ENCODE measurements around the gene DAP. TPM values are rescaled to one million over a fixed set of nuclear protein-coding genes. Genes with fewer than 3 reads are reported as not detected.
"Not testable (repeated sequence)": the region's sequence is repeated elsewhere in the genome, so short reads cannot be mapped to it uniquely, and the experiment has no call there.

DAP gene
- total and polyA plus RNA-seq, 10 donors = 29.4 to 111 (median 65.2) TPM

- no peak for TF ChIP-seq POLR2A (IDR thresholded peaks at IDR 0.05)
- no peak for TF ChIP-seq POLR2AphosphoS5 (IDR thresholded peaks at IDR 0.05)
- no peak for TF ChIP-seq CTCF (IDR thresholded peaks at IDR 0.05 in 8 of 11, conservative IDR thresholded peaks at IDR 0.05 in 3 of 11)
- 95 to 100% (median 100%) methylated on average over 2 of the region's 2 CpGs for WGBS, 5 donors
- Histone ChIP-seq H3K27me3 (replicated peaks in 1 of 7) (no peaks in the 10 kb centered on the region), H3K9me3 (no peaks in the 10 kb centered on the region), H3K27ac (no peak overlapping the region), H3K36me3 (peaks cover 0 to 68% (median 3%) of the 10 kb centered on the region in 6 donors), H3K4me3 (no peak overlapping the region), H3K4me1 (no peaks in the 10 kb centered on the region)
- intact Hi-C loops (cut with DNase I; ENCODE audit: low total_unique reads) = no loop called here
- no peak for DNase-seq
Measured at GRCh38 chr5:10719965-10720364, 41.1 kb downstream of the DAP start.

- H3K4me1 ChIP-seq; DNase-seq; H3K4me3 ChIP-seq; H3K9me3 ChIP-seq; H3K27ac ChIP-seq; H3K27me3 ChIP-seq (replicated peaks in 1 of 7); intact Hi-C loops (cut with DNase I; ENCODE audit: low total_unique reads): not testable (repeated sequence)
- 94 to 97% (median 96%) methylated on average over 1 of the region's 1 CpG for WGBS, 5 donors
- peaks cover 0 to 75% (median 3%) of the 10 kb centered on the region in 6 donors for H3K36me3 ChIP-seq
Measured at GRCh38 chr5:10718617-10719016, 42.4 kb downstream of the DAP start.

- peaks cover 0 to 83% (median 3%) of the 10 kb centered on the region in 6 donors for H3K36me3 ChIP-seq
- DNase-seq; H3K9me3 ChIP-seq; H3K27ac ChIP-seq; H3K4me1 ChIP-seq; intact Hi-C loops (cut with DNase I; ENCODE audit: low total_unique reads); H3K27me3 ChIP-seq (replicated peaks in 1 of 7); H3K4me3 ChIP-seq: not testable (repeated sequence)
- 96 to 100% (median 98%) methylated on average over 3 of the region's 3 CpGs for WGBS, 5 donors
Measured at GRCh38 chr5:10716825-10717224, 44.2 kb downstream of the DAP start.

- TF ChIP-seq CTCF (IDR thresholded peaks at IDR 0.05 in 8 of 11, conservative IDR thresholded peaks at IDR 0.05 in 3 of 11) (no peak), POLR2AphosphoS5 (IDR thresholded peaks at IDR 0.05) (no peak), POLR2A (IDR thresholded peaks at IDR 0.05) (no peak)
- 89 to 94% (median 90%) methylated on average over 9 of the region's 9 CpGs for WGBS, 5 donors
- no peaks in the 10 kb centered on the region for H3K9me3 ChIP-seq
Measured at GRCh38 chr5:10715605-10716290, 45.3 kb downstream of the DAP start.

GRCh38 chr5:10712574-10713366 is 48.3 kb downstream of the DAP start:
- 88 to 96% (median 91%) methylated on average over 8 of the region's 8 CpGs for WGBS, 5 donors
- no peak for DNase-seq
- H3K36me3 ChIP-seq = peaks cover 0 to 84% (median 3%) of the 10 kb centered on the region in 6 donors
- no peaks in the 10 kb centered on the region for H3K9me3 ChIP-seq
- TF ChIP-seq CTCF (IDR thresholded peaks at IDR 0.05 in 8 of 11, conservative IDR thresholded peaks at IDR 0.05 in 3 of 11) (no peak), POLR2A (IDR thresholded peaks at IDR 0.05) (no peak), POLR2AphosphoS5 (IDR thresholded peaks at IDR 0.05) (no peak)
- intact Hi-C loops (cut with DNase I; ENCODE audit: low total_unique reads) = no loop called here
- H3K27me3 ChIP-seq (replicated peaks in 1 of 7) = no peaks in the 10 kb centered on the region
- H3K4me1 ChIP-seq = no peaks in the 10 kb centered on the region
- H3K4me3 ChIP-seq = no peak overlapping the region
- no peak overlapping the region for H3K27ac ChIP-seq

More at GRCh38 chr5:10715605-10716290, 45.3 kb downstream of the DAP start:
- Histone ChIP-seq H3K27ac (no peak overlapping the region), H3K36me3 (peaks cover 0 to 83% (median 3%) of the 10 kb centered on the region in 6 donors), H3K4me1 (no peaks in the 10 kb centered on the region), H3K27me3 (replicated peaks in 1 of 7) (no peaks in the 10 kb centered on the region), H3K4me3 (no peak overlapping the region)
- no peak for DNase-seq
- intact Hi-C loops (cut with DNase I; ENCODE audit: low total_unique reads) = no loop called here

All from spleen (tissue), 11 donors.